ENCODE results near the gene PPM1J. TPM values are rescaled to one million over a fixed set of nuclear protein-coding genes. Genes with fewer than 3 reads are reported as not detected.

Gene PPM1J
- total and polyA plus RNA-seq, 9 of the 15 experiments (the other 6 are each of a cell fraction or from before 2014, with no cell fraction given), result 0.25 to 10.5 (median 4.2) TPM

- TF ChIP-seq ATF6 (CRISPR knock-in tag; IDR thresholded peaks at IDR 0.05) (no peak), ZC3H11A (IDR thresholded peaks at IDR 0.05; ENCODE audit: low read depth, low read length) (peak; percentile 61; the same call in 1 of the 2 replicates), ZNF583 (CRISPR knock-in tag; IDR thresholded peaks at IDR 0.05) (no peak), ZBTB9 (CRISPR knock-in tag; IDR thresholded peaks at IDR 0.05) (no peak), MAZ (CRISPR knock-in tag; conservative IDR thresholded peaks at IDR 0.05 in 1 of 2, IDR thresholded peaks at IDR 0.05 in 1 of 2) (peak in 1 of 2 experiments; percentile 55; a peak in 2 of 4 replicates), HSF4 (CRISPR knock-in tag; IDR thresholded peaks at IDR 0.05; ENCODE audit: borderline replicate concordance) (no peak), HDAC3 (IDR thresholded peaks at IDR 0.05; ENCODE audit: borderline replicate concordance, partially characterized antibody) (no peak), JUND (IDR thresholded peaks at IDR 0.05; ENCODE audit: borderline replicate concordance, low read depth, low read length) (peak; percentile 63), JUND (tag; IDR thresholded peaks at IDR 0.05; ENCODE audit: borderline replicate concordance, low read depth, low read length) (no peak; the same call in 2 of the 3 replicates), PREB (CRISPR knock-in tag; IDR thresholded peaks at IDR 0.05) (no peak), NR2C2 (CRISPR knock-in tag; IDR thresholded peaks at IDR 0.05) (peak; percentile 45; the same call in 1 of the 2 replicates), NR2C2 (tag; IDR thresholded peaks at IDR 0.05) (no peak), ZNF133 (CRISPR knock-in tag; IDR thresholded peaks at IDR 0.05) (no peak), RAD51 (IDR thresholded peaks at IDR 0.05; ENCODE audit: borderline replicate concordance, low read depth) (no peak), ZBTB49 (CRISPR knock-in tag; IDR thresholded peaks at IDR 0.05; ENCODE audit: borderline replicate concordance) (no peak), KLF1 (tag; IDR thresholded peaks at IDR 0.05) (no peak)
Measured at GRCh38 chr1:112716133-112716720, 1.1 kb upstream of the PPM1J start (continued).
